HEK293T (cell line): Measurements from ENCODE around the gene VWA3B.

Experiments
- ARNT ChIP-seq: fragments of 450-650 bp; IDR thresholded peaks from 2 replicates; pipeline ENCODE4 v1.6.1; 2017; ENCODE audit warnings: mild to moderate bottlenecking
- BHLHE40 ChIP-seq: fragments of 450-650 bp; IDR thresholded peaks from 2 replicates; pipeline ENCODE4 v1.6.1; 2016; ENCODE audit warnings: mild to moderate bottlenecking, moderate library complexity, borderline replicate concordance
- ELF4 ChIP-seq: fragments of 450-650 bp; IDR thresholded peaks from 2 replicates; pipeline ENCODE4 v1.6.1; 2017; ENCODE audit warnings: antibody characterized with exemption
- FOXK2 ChIP-seq: fragments of 450-650 bp; IDR thresholded peaks from 2 replicates; pipeline ENCODE4 v1.6.1; 2016; ENCODE audit warnings: mild to moderate bottlenecking
- FOXM1 ChIP-seq: fragments of 450-650 bp; IDR thresholded peaks from 2 replicates; pipeline ENCODE4 v1.6.1; 2017; ENCODE audit warnings: mild to moderate bottlenecking, borderline replicate concordance
- LEF1 ChIP-seq: fragments of 450-650 bp; IDR thresholded peaks from 2 replicates; pipeline ENCODE4 v1.6.1; 2017; ENCODE audit warnings: mild to moderate bottlenecking, borderline replicate concordance
- SP1 ChIP-seq: fragments of 450-650 bp; IDR thresholded peaks from 2 replicates; pipeline ENCODE4 v1.6.1; 2017
- SUZ12 ChIP-seq: fragments of 450-650 bp; IDR thresholded peaks from 2 replicates; pipeline ENCODE4 v1.6.1; 2016; ENCODE audit warnings: mild to moderate bottlenecking
- ZNF384 ChIP-seq: fragments of 450-650 bp; IDR thresholded peaks from 2 replicates; pipeline ENCODE4 v1.6.1; 2016

- TF ChIP-seq LEF1 (no peak), ELF4 (no peak), BHLHE40 (no peak), FOXK2 (no peak), ZNF384 (no peak), ARNT (no peak), SP1 (no peak), FOXM1 (no peak), SUZ12 (no peak)
These were observed 211.1 kb downstream of the VWA3B start for GRCh38 chr2:98297817-98298682.
